Natural killer cell (primary cell): Measurements from ENCODE around the gene DEK. TPM values are rescaled to one million over a fixed set of nuclear protein-coding genes. Genes with fewer than 3 reads are reported as not detected.
"Not testable (repeated sequence)": the region's sequence is repeated elsewhere in the genome, so short reads cannot be mapped to it uniquely, and the experiment has no call there.

Experiments
- ATAC-seq, 3 donors: fragments of 150-1000 bp in 2 of 3; fragments of 200-7000 bp in 1 of 3; cut with Tn5 transposase; 1 replicate in 1 of 3; 2 replicates in 2 of 3; pipeline ENCODE4 v1.10.0; 2021; ENCODE audit warnings: mild to moderate bottlenecking in 2 of 3, moderate library complexity in 2 of 3
- DNase-seq, 2 donors: peaks; one replicate each; pipeline versions ENCODE4 v3.0.0 to v3.0.0-alpha.2; 2013 to 2021; ENCODE audit warnings: mixed read lengths in 1 of 2
- H3K27ac ChIP-seq: one replicate; pipeline ENCODE4 v1.5.1; 2013; ENCODE audit warnings: mild to moderate bottlenecking, low read length
- H3K27me3 ChIP-seq: one replicate; pipeline ENCODE4 v1.6.1; 2013; ENCODE audit warnings: low read length; ENCODE audit not compliant: control insufficient read depth, insufficient read depth
- H3K36me3 ChIP-seq: one replicate; pipeline ENCODE4 v1.6.1; 2013; ENCODE audit warnings: low read length; ENCODE audit not compliant: control insufficient read depth, insufficient read depth
- H3K4me1 ChIP-seq: one replicate; pipeline ENCODE4 v1.6.1; 2013; ENCODE audit warnings: low read length; ENCODE audit not compliant: control insufficient read depth, insufficient read depth
- H3K4me3 ChIP-seq: one replicate; pipeline ENCODE4 v1.5.1; 2013; ENCODE audit warnings: low read length
- H3K9me3 ChIP-seq: one replicate; pipeline ENCODE4 v1.6.1; 2013; ENCODE audit warnings: low read length; ENCODE audit not compliant: control insufficient read depth, insufficient read depth
- H3K27ac Mint-ChIP-seq, 2 donors: one replicate each; pipeline ENCODE4 v1.8.0; 2022; ENCODE audit warnings: mild to moderate bottlenecking in 2 of 2, mixed read lengths in 2 of 2, moderate library complexity in 1 of 2
- H3K27me3 Mint-ChIP-seq, 2 donors: one replicate each; pipeline ENCODE4 v1.8.0; 2022; ENCODE audit warnings: low read depth in 2 of 2, mixed read lengths in 2 of 2
- H3K36me3 Mint-ChIP-seq: one replicate; pipeline ENCODE4 v1.8.0; 2022; ENCODE audit warnings: mixed read lengths
- H3K4me1 Mint-ChIP-seq, 2 donors: one replicate each; pipeline ENCODE4 v1.8.0; 2022; ENCODE audit warnings: mixed read lengths in 2 of 2
- H3K4me3 Mint-ChIP-seq: one replicate; pipeline ENCODE4 v1.8.0; 2022; ENCODE audit warnings: mild to moderate bottlenecking, moderate library complexity, mixed read lengths
- H3K9me3 Mint-ChIP-seq, 2 donors: one replicate each; pipeline ENCODE4 v1.8.0; 2022; ENCODE audit warnings: mixed read lengths in 2 of 2
- WGBS: methylation state at CpG from one replicate; pipeline ENCODE4 v1.1.7; 2013; ENCODE audit warnings: missing lambda C conversion rate; ENCODE audit not compliant: insufficient coverage; 5-methylcytosine and 5-hydroxymethylcytosine counted together
- intact Hi-C: fragments of 100-400 bp; cut with micrococcal nuclease; formaldehyde crosslinking; loops from one replicate; pipeline ENCODE4 v1.14.2; 2022
- total RNA-seq, 4 donors: library from RNA; stranded (reverse); fragments of 120-200 nt in 1 of 4; gene quantifications; one replicate each; pipeline versions ENCODE4 v1.2.3 to v1.2.4, GENCODE V29; 2013 to 2022
- TF ChIP-seq, protein P1 (sequence below): fragments of 200-600 bp; IDR thresholded peaks from one replicate; pipeline ENCODE4 v1.8.0; 2022; ENCODE audit warnings: antibody characterized with exemption

Gene DEK
- total RNA-seq, 3 donors from 2014 or later (not counting 1 experiment from before 2014, with no cell fraction given) = 79.5 to 89.7 (median 80.9) TPM

DNA sequence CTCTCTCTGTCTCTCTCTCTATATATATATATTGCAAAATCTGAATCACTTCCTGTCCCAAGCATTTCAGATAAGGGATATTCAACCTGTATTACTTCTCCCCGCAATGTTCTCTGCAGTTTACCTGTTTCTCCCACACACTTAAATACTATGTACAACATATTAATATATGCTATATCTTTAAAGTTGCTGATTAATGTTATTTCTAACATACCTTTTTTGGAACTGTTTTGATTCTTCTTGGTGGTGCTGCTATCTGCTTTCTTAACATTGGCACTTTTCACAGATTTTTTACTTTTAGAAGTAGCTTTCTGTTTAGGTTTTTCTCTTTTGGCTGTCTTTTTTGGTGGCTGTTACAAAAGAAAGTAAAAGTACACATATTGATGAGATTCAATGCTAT lies 27.2 kb downstream of the DEK start:
- Mint-ChIP-seq H3K27ac (peak overlapping the region in 1 of 2 donors; percentile 59), H3K4me1 (peaks cover 25% of the 10 kb centered on the region in 2 donors), H3K4me3 (no peak overlapping the region), H3K9me3 (no peaks in the 10 kb centered on the region), H3K36me3 (peaks cover 23% of the 10 kb centered on the region), H3K27me3 (no peaks in the 10 kb centered on the region)
- Histone ChIP-seq H3K36me3 (peaks cover 47% of the 10 kb centered on the region), H3K4me3 (no peak overlapping the region), H3K27me3 (no peaks in the 10 kb centered on the region), H3K4me1 (no peaks in the 10 kb centered on the region), H3K9me3 (no peaks in the 10 kb centered on the region), H3K27ac (no peak overlapping the region)
- intact Hi-C loops = no loop called here
- ATAC-seq (no peak), DNase-seq (no peak)
- TF ChIP-seq, protein P1, sequence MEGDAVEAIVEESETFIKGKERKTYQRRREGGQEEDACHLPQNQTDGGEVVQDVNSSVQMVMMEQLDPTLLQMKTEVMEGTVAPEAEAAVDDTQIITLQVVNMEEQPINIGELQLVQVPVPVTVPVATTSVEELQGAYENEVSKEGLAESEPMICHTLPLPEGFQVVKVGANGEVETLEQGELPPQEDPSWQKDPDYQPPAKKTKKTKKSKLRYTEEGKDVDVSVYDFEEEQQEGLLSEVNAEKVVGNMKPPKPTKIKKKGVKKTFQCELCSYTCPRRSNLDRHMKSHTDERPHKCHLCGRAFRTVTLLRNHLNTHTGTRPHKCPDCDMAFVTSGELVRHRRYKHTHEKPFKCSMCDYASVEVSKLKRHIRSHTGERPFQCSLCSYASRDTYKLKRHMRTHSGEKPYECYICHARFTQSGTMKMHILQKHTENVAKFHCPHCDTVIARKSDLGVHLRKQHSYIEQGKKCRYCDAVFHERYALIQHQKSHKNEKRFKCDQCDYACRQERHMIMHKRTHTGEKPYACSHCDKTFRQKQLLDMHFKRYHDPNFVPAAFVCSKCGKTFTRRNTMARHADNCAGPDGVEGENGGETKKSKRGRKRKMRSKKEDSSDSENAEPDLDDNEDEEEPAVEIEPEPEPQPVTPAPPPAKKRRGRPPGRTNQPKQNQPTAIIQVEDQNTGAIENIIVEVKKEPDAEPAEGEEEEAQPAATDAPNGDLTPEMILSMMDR = no peak
- WGBS = no CpG with 5 or more reads among the region's 1 CpG

DNA sequence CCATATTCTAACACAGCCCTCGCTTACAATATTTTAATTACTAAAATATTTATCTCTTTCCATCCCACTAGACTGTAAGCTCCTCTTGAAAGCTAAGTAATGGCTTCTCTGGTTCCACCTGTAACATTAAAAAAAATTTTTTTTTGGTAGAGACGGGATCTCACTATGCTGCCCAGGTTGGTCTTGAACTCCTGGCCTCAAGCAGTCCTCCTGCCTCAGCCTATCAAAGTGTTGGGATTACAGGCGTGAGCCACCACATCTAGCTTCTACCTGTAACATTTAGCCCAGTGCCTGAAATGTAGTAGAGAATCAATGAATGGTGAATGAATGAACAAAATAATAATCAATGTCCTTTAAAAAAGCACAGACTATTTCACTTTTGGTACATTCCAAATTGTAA lies 28.8 kb downstream of the DEK start:
- WGBS = 100% methylated on average over 3 of the region's 3 CpGs
- Histone ChIP-seq H3K27me3 (no peaks in the 10 kb centered on the region), H3K4me3 (no peak overlapping the region), H3K9me3 (no peaks in the 10 kb centered on the region), H3K36me3 (peaks cover 38% of the 10 kb centered on the region), H3K27ac (no peak overlapping the region), H3K4me1 (no peaks in the 10 kb centered on the region)
- H3K36me3 Mint-ChIP-seq = peaks cover 40% of the 10 kb centered on the region
- intact Hi-C loops = no loop called here
- ATAC-seq (no peak), DNase-seq (no peak)
- H3K4me3 Mint-ChIP-seq = no peak overlapping the region
- peaks cover 0 to 11% of the 10 kb centered on the region in 2 donors for H3K9me3 Mint-ChIP-seq
- H3K27me3 Mint-ChIP-seq = no peaks in the 10 kb centered on the region
- H3K27ac Mint-ChIP-seq = peak overlapping the region; percentile 20 to 49
- TF ChIP-seq, protein P1 = no peak
- H3K4me1 Mint-ChIP-seq = peaks cover 29 to 34% of the 10 kb centered on the region in 2 donors

DNA sequence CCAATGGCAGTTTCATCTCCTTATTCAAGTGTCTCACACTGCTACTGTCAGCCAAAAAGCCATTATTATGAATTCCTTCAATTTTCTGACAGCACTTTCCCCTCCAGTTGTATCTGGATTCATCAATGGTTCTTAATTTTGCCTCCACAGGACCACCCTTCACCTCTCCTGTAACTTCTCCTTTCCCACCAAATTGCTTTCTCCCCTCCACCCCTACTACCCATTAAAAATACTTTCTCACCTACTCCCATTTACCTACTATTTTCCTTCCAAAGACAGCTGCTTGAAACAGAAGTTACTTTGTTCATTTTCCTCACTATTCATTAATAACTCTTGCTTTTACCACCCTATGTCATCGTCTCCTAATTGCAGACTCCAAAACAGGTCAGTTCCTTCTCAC lies 29.8 kb downstream of the DEK start:
- TF ChIP-seq, protein P1 = no peak
- no peaks in the 10 kb centered on the region for H3K9me3 ChIP-seq
- no peaks in the 10 kb centered on the region for H3K27me3 ChIP-seq
- DNase-seq (no peak), ATAC-seq (no peak)
- intact Hi-C loops = no loop called here
- Mint-ChIP-seq H3K27me3 (no peaks in the 10 kb centered on the region), H3K4me1 (peaks cover 30 to 35% of the 10 kb centered on the region in 2 donors), H3K36me3 (peaks cover 45% of the 10 kb centered on the region), H3K4me3 (no peak overlapping the region), H3K9me3 (peaks cover 0 to 15% of the 10 kb centered on the region in 2 donors), H3K27ac (peak overlapping the region; percentile 49)
- no peak overlapping the region for H3K27ac ChIP-seq
- 100% methylated on average over 1 of the region's 1 CpG for WGBS
- H3K36me3 ChIP-seq = peaks cover 36% of the 10 kb centered on the region
- H3K4me3 ChIP-seq = no peak overlapping the region
- H3K4me1 ChIP-seq = no peaks in the 10 kb centered on the region

DNA sequence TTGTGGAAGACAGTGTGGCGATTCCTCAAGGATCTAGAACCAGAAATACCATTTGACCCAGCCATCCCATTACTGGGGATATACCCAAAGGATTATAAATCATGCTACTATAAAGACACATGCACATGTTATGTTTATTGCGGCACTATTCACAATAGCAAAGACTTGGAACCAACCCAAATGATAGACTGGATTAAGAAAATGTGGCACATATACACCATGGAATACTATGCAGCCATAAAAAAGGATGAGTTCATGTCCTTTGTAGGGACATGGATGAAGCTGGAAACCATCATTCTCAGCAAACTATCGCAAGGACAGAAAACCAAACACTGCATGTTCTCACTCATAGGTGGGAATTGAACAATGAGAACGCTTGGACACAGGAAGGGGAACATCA lies 30.6 kb downstream of the DEK start:
- peaks cover 0 to 19% of the 10 kb centered on the region in 2 donors for H3K9me3 Mint-ChIP-seq
- intact Hi-C loops, H3K9me3 ChIP-seq, H3K27ac ChIP-seq, DNase-seq, H3K27ac Mint-ChIP-seq, ATAC-seq, H3K4me3 Mint-ChIP-seq, H3K27me3 ChIP-seq, H3K4me1 ChIP-seq, H3K27me3 Mint-ChIP-seq, H3K4me3 ChIP-seq: not testable (repeated sequence)
- peaks cover 30 to 35% of the 10 kb centered on the region in 2 donors for H3K4me1 Mint-ChIP-seq
- WGBS = no CpG with 5 or more reads among the region's 4 CpGs
- H3K36me3 Mint-ChIP-seq = peaks cover 53% of the 10 kb centered on the region
- peaks cover 34% of the 10 kb centered on the region for H3K36me3 ChIP-seq

DNA sequence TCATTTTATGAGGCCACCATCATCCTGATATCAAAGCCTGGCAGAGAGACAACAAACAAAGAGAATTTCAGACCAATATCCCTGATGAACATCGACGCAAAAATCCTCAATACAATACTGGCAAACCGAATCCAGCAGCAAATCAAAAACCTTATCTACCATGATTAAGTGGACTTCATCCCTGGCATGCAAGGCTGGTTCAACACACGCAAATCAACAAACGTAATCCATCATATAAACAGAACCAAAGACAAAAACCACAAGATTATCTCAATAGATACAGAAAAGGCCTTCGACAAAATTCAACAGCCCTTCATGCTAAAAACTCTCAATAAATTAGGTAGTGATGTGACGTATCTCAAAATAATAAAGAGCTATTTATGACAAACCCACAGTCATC lies 32.5 kb downstream of the DEK start:
- H3K4me1 ChIP-seq, DNase-seq, H3K27me3 Mint-ChIP-seq, H3K4me3 ChIP-seq, ATAC-seq, H3K9me3 ChIP-seq, H3K27me3 ChIP-seq, intact Hi-C loops, H3K27ac ChIP-seq, H3K4me3 Mint-ChIP-seq: not testable (repeated sequence)
- peaks cover 53% of the 10 kb centered on the region for H3K36me3 Mint-ChIP-seq
- peaks cover 33 to 45% of the 10 kb centered on the region in 2 donors for H3K4me1 Mint-ChIP-seq
- peak overlapping the region in 1 of 2 donors; percentile 56 for H3K27ac Mint-ChIP-seq
- WGBS = over 99% methylated on average over 5 of the region's 7 CpGs
- H3K36me3 ChIP-seq = peaks cover 35% of the 10 kb centered on the region
- peaks cover 0 to 19% of the 10 kb centered on the region in 2 donors for H3K9me3 Mint-ChIP-seq

DNA sequence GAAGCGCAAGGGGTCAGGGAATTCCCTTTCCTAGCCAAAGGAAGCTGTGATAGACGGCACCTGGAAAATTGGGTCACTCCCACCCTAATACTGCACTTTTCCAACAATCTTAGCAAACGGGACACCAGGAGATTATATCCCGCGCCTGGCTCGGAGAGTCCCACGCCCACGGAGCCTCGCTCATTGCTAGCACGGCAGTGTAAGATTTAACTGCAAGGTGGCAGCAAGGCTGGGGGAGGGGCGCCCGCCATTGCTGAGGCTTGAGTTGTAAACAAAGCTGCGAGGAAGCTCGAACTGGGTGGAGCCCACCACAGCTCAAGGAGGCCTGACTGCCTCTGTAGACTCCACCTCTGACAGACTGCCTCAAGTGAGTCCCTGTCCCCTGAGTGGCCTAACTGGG lies 35.7 kb downstream of the DEK start:
- H3K27me3 Mint-ChIP-seq, ATAC-seq, H3K9me3 ChIP-seq, H3K27ac ChIP-seq, H3K4me3 ChIP-seq, H3K27me3 ChIP-seq, H3K27ac Mint-ChIP-seq, H3K4me3 Mint-ChIP-seq, H3K4me1 ChIP-seq, intact Hi-C loops, DNase-seq: not testable (repeated sequence)
- 97% methylated on average over 14 of the region's 14 CpGs for WGBS
- peaks cover 33% of the 10 kb centered on the region for H3K36me3 ChIP-seq
- H3K36me3 Mint-ChIP-seq = peaks cover 44% of the 10 kb centered on the region
- peaks cover 0 to 19% of the 10 kb centered on the region in 2 donors for H3K9me3 Mint-ChIP-seq
- peaks cover 33 to 43% of the 10 kb centered on the region in 2 donors for H3K4me1 Mint-ChIP-seq
